Skeletal muscle tissue (tissue), 5 donors: ENCODE measurements around the gene DDX55. TPM values are rescaled to one million over a fixed set of nuclear protein-coding genes. Genes with fewer than 3 reads are reported as not detected.

Experiments
- H3K27ac ChIP-seq: one replicate; pipeline ENCODE4 v1.7.0; 2013; ENCODE audit warnings: mild to moderate bottlenecking, low read depth, low read length, inconsistent platforms
- H3K27me3 ChIP-seq, 3 donors: one replicate each; pipeline ENCODE4 v1.7.0; 2013; ENCODE audit warnings: low read length in 3 of 3; ENCODE audit not compliant: control insufficient read depth in 3 of 3, insufficient read depth in 3 of 3
- H3K36me3 ChIP-seq, 3 donors: one replicate each; pipeline ENCODE4 v1.7.0; 2013; ENCODE audit warnings: low read length in 3 of 3; ENCODE audit not compliant: control insufficient read depth in 3 of 3, insufficient read depth in 3 of 3
- H3K4me1 ChIP-seq, 3 donors: one replicate each; pipeline ENCODE4 v1.7.0; 2013; ENCODE audit warnings: low read length in 3 of 3, mild to moderate bottlenecking in 3 of 3; ENCODE audit not compliant: control insufficient read depth in 3 of 3, insufficient read depth in 3 of 3
- H3K4me3 ChIP-seq, 3 donors: one replicate each; pipeline ENCODE4 v1.7.0; 2013; ENCODE audit warnings: low read length in 3 of 3
- H3K9ac ChIP-seq, 3 donors: one replicate each; pipeline ENCODE4 v1.7.0; 2013; ENCODE audit warnings: low read length in 3 of 3, mild to moderate bottlenecking in 3 of 3, moderate library complexity in 2 of 3, low read depth in 1 of 3
- H3K9me3 ChIP-seq, 3 donors: one replicate each; pipeline ENCODE4 v1.7.0; 2013; ENCODE audit warnings: low read length in 3 of 3; ENCODE audit not compliant: control insufficient read depth in 3 of 3
- small RNA-seq: library from RNA; depleted of rRNA; stranded (forward); fragments of <200 nt; gene quantifications from one replicate; pipeline ENCODE3, GENCODE V24; 2014
- total RNA-seq: library from RNA; depleted of rRNA; stranded (reverse); fragments of >200 nt; gene quantifications from one replicate; pipeline ENCODE4 v1.2.3, GENCODE V29; 2014
- donor health status: Osteomylitis.

The DDX55 gene
- total RNA-seq, 1 donor from 2014 or later = 12.5 TPM

GRCh38 chr12:123659996-123660727 is 58.3 kb downstream of the DDX55 start:
- Histone ChIP-seq H3K27me3 (no peaks in the 10 kb centered on the region), H3K9ac (no peak overlapping the region), H3K36me3 (peaks cover 14 to 29% (median 22%) of the 10 kb centered on the region in 3 donors), H3K9me3 (no peaks in the 10 kb centered on the region), H3K4me3 (no peak overlapping the region), H3K4me1 (no peaks in the 10 kb centered on the region), H3K27ac (peak overlapping the region; percentile 25)

- Histone ChIP-seq H3K4me1 (peaks cover 6 to 12% (median 8%) of the 10 kb centered on the region in 3 donors), H3K4me3 (no peak overlapping the region), H3K27me3 (no peaks in the 10 kb centered on the region), H3K9me3 (no peaks in the 10 kb centered on the region), H3K27ac (no peak overlapping the region), H3K36me3 (peaks cover 0 to 2% (median 0%) of the 10 kb centered on the region in 3 donors), H3K9ac (no peak overlapping the region)
Measured at GRCh38 chr12:123667771-123668170, 65.9 kb downstream of the DDX55 start.

Small RNA genes within 50 kb of the gene (small RNA-seq; reads per million reads assigned to genes)
- gene SNORA9B = 0.09 reads per million

Other genes starting within 250 kb of the DDX55 start
- gene SBNO1, start 237.3 kb upstream of the DDX55 start, total RNA-seq = 11.5 TPM
- 19.3 TPM for gene KMT5A, start 218.0 kb upstream of the DDX55 start, total RNA-seq
- 1.0 TPM for gene RILPL2, start 165.4 kb upstream of the DDX55 start, total RNA-seq
- 15.7 TPM for gene SNRNP35, start 144.0 kb upstream of the DDX55 start, total RNA-seq
- gene RILPL1, start 68.4 kb upstream of the DDX55 start, total RNA-seq = 5.2 TPM
- 224 TPM for gene TMED2, start 17.5 kb upstream of the DDX55 start, total RNA-seq
- 34.4 TPM for gene EIF2B1, start 31.6 kb downstream of the DDX55 start, total RNA-seq
- 14.6 TPM for gene GTF2H3, start 31.7 kb downstream of the DDX55 start, total RNA-seq
- 6.8 TPM for gene TCTN2, start 69.0 kb downstream of the DDX55 start, total RNA-seq
- 11.5 TPM for gene ATP6V0A2, start 110.3 kb downstream of the DDX55 start, total RNA-seq
- under 0.01 TPM for gene DNAH10, start 160.2 kb downstream of the DDX55 start, total RNA-seq